ENCODE measurements around the gene NAALADL2.

DNA sequence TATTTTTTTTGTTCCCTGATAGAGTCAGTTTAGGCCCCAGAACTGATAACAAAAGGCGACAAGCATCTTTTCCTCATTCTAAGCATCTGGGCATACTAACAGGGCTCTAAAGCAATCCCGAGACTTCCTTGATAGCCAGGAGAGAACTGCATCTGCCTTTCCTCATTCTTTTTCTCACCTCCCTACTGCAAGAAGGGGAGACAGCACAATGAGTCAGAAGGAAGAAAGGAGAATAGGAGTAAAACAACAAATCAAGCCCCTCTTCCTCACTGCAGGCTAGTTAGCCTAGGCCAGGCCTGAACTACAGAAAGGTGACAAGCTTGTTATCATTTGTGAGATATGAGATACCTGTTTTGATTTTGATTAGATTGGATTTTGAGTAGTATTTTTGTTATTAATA is 97.9 kb downstream of the NAALADL2 start:
- TF ChIP-seq, protein P1, sequence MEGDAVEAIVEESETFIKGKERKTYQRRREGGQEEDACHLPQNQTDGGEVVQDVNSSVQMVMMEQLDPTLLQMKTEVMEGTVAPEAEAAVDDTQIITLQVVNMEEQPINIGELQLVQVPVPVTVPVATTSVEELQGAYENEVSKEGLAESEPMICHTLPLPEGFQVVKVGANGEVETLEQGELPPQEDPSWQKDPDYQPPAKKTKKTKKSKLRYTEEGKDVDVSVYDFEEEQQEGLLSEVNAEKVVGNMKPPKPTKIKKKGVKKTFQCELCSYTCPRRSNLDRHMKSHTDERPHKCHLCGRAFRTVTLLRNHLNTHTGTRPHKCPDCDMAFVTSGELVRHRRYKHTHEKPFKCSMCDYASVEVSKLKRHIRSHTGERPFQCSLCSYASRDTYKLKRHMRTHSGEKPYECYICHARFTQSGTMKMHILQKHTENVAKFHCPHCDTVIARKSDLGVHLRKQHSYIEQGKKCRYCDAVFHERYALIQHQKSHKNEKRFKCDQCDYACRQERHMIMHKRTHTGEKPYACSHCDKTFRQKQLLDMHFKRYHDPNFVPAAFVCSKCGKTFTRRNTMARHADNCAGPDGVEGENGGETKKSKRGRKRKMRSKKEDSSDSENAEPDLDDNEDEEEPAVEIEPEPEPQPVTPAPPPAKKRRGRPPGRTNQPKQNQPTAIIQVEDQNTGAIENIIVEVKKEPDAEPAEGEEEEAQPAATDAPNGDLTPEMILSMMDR (IDR thresholded peaks at IDR 0.05), result no peak
- no peak for TF ChIP-seq EZH2 (IDR thresholded peaks at IDR 0.05)

All from neural progenitor cell (in vitro differentiated cells).